Daoy (cell line): ENCODE data around the gene FGFR2. TPM values are rescaled to one million over a fixed set of nuclear protein-coding genes. Genes with fewer than 3 reads are reported as not detected.

ENCODE experiments used
- DNase-seq: peaks from one replicate; pipeline ENCODE4 v3.0.0-alpha.2; 2015; ENCODE audit warnings: low read depth
- total RNA-seq: library from RNA; depleted of rRNA; stranded (reverse); fragments of >200 nt; shearing (Covaris generic); gene quantifications from 2 replicates; pipeline ENCODE4 v1.2.3, GENCODE V29; 2014

FGFR2 gene
- total RNA-seq, 1 experiment from 2014 or later = 1.9 TPM

- no peak for DNase-seq
Measured at GRCh38 chr10:121610798-121611323, 12.6 kb upstream of the FGFR2 start.

GRCh38 chr10:121609426-121610380 is 11.5 kb upstream of the FGFR2 start:
- DNase-seq = no peak

GRCh38 chr10:121608469-121609190 is 10.4 kb upstream of the FGFR2 start:
- DNase-seq = peak; percentile 49

GRCh38 chr10:121607310-121608055 is 9.2 kb upstream of the FGFR2 start:
- DNase-seq = no peak

- DNase-seq = no peak
Measured at GRCh38 chr10:121605708-121606107, 7.5 kb upstream of the FGFR2 start.

GRCh38 chr10:121601458-121601857 is 3.2 kb upstream of the FGFR2 start:
- DNase-seq = no peak

- no peak for DNase-seq
Measured at GRCh38 chr10:121600611-121601010, 2.4 kb upstream of the FGFR2 start.

GRCh38 chr10:121599947-121600346 is 1.7 kb upstream of the FGFR2 start:
- no peak for DNase-seq

GRCh38 chr10:121597504-121598262 is 561 bp downstream of the FGFR2 start:
- peak; percentile 13 for DNase-seq

- peak; percentile 35 for DNase-seq
Measured at GRCh38 chr10:121596689-121597503, 1.3 kb downstream of the FGFR2 start.

GRCh38 chr10:121595806-121596688 is 2.2 kb downstream of the FGFR2 start:
- no peak for DNase-seq

GRCh38 chr10:121595351-121595805 is 2.9 kb downstream of the FGFR2 start:
- DNase-seq = no peak

GRCh38 chr10:121594623-121595350 is 3.5 kb downstream of the FGFR2 start:
- no peak for DNase-seq

- DNase-seq = no peak
Measured at GRCh38 chr10:121594076-121594475, 4.2 kb downstream of the FGFR2 start.

- no peak for DNase-seq
Measured at GRCh38 chr10:121593281-121594075, 4.8 kb downstream of the FGFR2 start.

GRCh38 chr10:121592155-121592890 is 5.9 kb downstream of the FGFR2 start:
- no peak for DNase-seq

- no peak for DNase-seq
Measured at GRCh38 chr10:121591186-121591585, 7.1 kb downstream of the FGFR2 start.
